BLaER1 (cell line): ENCODE measurements around the gene POP7.

Source experiments
- H3K27ac ChIP-seq: shearing (Covaris generic); formaldehyde crosslinking; 2 replicates; pipeline ENCODE4 v1.8.1; 2022
- H3K27me3 ChIP-seq: shearing (Covaris generic); formaldehyde crosslinking; 2 replicates; pipeline ENCODE4 v1.8.1; 2022
- H3K36me3 ChIP-seq: shearing (Covaris generic); formaldehyde crosslinking; 2 replicates; pipeline ENCODE4 v1.8.1; 2022
- H3K4me1 ChIP-seq: shearing (Covaris generic); formaldehyde crosslinking; 2 replicates; pipeline ENCODE4 v1.8.1; 2022
- H3K4me2 ChIP-seq: shearing (Covaris generic); formaldehyde crosslinking; 2 replicates; pipeline ENCODE4 v1.8.1; 2022
- H3K4me3 ChIP-seq: shearing (Covaris generic); formaldehyde crosslinking; 2 replicates; pipeline ENCODE4 v1.8.1; 2022
- H3K9ac ChIP-seq: shearing (Covaris generic); formaldehyde crosslinking; 2 replicates; pipeline ENCODE4 v1.8.1; 2022
- H3K9me3 ChIP-seq: shearing (Covaris generic); formaldehyde crosslinking; 2 replicates; pipeline ENCODE4 v1.8.1; 2022
- H4K20me1 ChIP-seq: shearing (Covaris generic); formaldehyde crosslinking; 2 replicates; pipeline ENCODE4 v1.8.1; 2022
- Cebpa-rat ChIP-seq: shearing (Covaris generic); IDR thresholded peaks from 2 replicates; pipeline ENCODE4 v1.8.1; 2022

The POP7 gene

DNA sequence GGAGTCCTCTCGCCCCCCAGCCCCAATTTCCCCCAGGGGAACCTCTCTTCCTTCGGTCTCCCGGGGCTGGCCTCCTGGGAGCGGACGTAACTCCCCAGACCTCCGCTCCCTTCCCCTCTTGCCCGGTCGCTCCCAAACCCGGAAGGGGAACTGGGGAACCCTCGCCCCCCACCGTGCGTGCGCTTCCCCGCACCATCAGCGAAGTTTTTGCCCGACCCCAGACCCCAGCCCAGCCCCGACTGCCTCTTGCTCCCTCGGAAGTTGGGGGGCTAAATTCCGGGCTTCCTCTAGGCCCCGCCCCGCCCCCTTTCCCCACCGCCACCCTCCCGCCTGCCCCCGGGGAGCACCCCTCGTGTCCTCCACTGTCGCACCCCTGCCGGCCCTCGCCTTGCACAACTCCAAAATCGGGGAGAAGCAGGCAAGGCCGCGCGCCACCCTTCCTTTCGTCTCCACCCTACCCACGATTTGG, 31.9 kb upstream of the POP7 start:
- peaks cover 27% of the 10 kb centered on the region for H3K36me3 ChIP-seq
- peak overlapping the region; percentile 94 for H3K9ac ChIP-seq
- H3K4me2 ChIP-seq: peak overlapping the region; percentile 93
- peak overlapping the region; percentile 95 for H3K4me3 ChIP-seq
- peaks cover 32% of the 10 kb centered on the region for H3K4me1 ChIP-seq
- no peaks in the 10 kb centered on the region for H3K9me3 ChIP-seq
- TF ChIP-seq Cebpa-rat: no peak
- no peaks in the 10 kb centered on the region for H3K27me3 ChIP-seq
- peak overlapping the region; percentile 97 for H3K27ac ChIP-seq
- H4K20me1 ChIP-seq: peaks cover 45% of the 10 kb centered on the region

DNA sequence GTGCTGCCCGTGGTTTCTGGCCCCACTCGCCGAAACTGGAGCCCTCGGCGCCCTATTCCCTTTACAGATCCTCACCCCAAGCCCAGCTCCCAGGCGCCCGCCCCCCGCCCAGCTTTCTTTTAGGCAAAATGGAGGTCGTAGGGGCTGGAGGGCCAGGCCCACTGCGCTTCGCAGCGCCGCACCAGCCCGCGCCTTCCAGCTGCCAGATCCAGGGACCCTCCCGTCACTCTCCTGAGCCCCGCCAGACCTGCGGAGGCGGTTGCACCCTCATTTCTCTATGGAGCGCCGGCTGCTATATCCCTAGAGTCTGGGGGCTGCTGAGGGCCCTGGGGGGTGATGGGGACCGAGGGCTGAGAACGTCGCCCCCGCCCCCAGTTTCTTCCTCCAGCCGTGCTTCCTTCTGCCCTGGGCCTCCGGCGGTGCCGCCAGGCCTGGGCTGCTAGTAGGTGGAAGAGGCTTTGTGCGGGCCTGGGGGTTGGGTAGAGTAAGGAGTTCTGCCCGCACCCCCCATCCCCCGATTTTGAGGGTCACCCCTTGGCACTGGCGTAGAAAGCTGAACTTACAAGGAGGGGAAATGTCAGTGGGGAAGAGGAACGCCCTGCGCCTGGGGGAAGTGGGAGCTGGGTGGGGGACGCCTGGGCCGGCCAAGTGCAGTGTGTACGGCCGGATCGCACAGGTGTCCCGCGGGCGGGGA, 31.4 kb upstream of the POP7 start:
- Histone ChIP-seq H3K4me3 (peak overlapping the region; percentile 95), H3K27me3 (no peaks in the 10 kb centered on the region), H3K9ac (peak overlapping the region; percentile 94), H3K4me1 (peaks cover 32% of the 10 kb centered on the region), H3K9me3 (no peaks in the 10 kb centered on the region), H3K4me2 (peak overlapping the region; percentile 93), H3K27ac (peak overlapping the region; percentile 97), H3K36me3 (peaks cover 33% of the 10 kb centered on the region), H4K20me1 (peaks cover 50% of the 10 kb centered on the region)
- TF ChIP-seq Cebpa-rat: no peak

DNA sequence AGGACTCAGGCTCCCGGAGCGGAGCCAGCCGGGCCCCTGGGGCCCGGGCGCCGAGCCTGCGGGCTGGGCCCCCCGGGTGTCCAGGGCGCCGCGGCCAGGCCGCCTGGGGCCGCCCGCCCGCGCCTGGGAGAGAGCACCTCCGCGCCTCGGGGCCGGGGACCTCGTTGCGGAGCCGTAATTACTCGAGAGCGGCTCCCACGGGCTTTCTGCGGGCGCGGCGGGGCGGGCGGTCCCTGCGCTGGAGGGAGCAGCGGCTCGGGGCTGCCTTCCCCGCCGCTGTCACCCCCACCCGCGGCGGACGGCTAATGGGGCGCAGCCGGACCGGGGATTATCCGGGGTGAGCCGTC, 30.8 kb upstream of the POP7 start:
- no peak for TF ChIP-seq Cebpa-rat
- peak overlapping the region; percentile 93 for H3K4me2 ChIP-seq
- H3K4me1 ChIP-seq: peaks cover 32% of the 10 kb centered on the region
- H4K20me1 ChIP-seq: peaks cover 56% of the 10 kb centered on the region
- peak overlapping the region; percentile 94 for H3K9ac ChIP-seq
- peak overlapping the region; percentile 97 for H3K27ac ChIP-seq
- no peaks in the 10 kb centered on the region for H3K27me3 ChIP-seq
- H3K36me3 ChIP-seq: peaks cover 38% of the 10 kb centered on the region
- no peaks in the 10 kb centered on the region for H3K9me3 ChIP-seq
- peak overlapping the region; percentile 95 for H3K4me3 ChIP-seq

DNA sequence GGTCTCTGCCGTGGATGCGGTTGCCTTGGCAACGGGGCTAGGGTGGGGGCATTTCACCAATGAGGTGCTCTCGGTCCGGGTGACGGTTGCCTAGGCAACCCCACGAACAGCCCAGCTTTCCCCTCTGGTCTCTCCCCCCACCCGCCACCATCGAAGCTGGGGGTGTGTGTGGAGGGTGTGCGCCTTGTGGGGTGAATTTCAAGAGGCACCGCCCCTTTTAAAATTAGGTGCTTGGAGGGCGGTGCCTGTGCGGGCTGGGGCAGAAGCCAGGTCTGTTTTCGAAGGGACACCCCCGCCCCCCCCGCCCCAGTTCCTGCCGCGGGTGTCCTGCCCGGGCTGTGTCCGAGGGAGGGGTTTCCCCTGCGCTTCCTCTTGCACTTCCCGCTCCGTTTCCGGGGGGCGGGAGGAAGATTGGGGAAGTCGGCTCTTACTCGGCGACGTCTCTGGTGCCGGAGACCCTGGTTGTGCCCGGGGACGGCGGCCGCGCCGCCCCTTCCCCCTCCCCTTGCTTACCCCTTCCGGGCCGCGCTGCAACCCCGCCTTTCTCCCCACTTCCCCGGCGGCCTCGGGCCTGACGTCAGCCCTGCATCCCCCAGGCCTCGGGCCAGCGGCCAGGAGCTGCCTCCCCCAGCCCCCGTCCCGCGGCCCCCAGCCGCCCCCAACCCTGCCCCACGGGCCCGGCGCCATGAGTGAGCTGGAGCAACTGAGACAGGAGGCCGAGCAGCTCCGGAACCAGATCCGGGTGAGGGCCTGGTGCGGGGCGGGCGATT, 30.2 kb upstream of the POP7 start:
- H3K4me1 ChIP-seq: peaks cover 32% of the 10 kb centered on the region

DNA sequence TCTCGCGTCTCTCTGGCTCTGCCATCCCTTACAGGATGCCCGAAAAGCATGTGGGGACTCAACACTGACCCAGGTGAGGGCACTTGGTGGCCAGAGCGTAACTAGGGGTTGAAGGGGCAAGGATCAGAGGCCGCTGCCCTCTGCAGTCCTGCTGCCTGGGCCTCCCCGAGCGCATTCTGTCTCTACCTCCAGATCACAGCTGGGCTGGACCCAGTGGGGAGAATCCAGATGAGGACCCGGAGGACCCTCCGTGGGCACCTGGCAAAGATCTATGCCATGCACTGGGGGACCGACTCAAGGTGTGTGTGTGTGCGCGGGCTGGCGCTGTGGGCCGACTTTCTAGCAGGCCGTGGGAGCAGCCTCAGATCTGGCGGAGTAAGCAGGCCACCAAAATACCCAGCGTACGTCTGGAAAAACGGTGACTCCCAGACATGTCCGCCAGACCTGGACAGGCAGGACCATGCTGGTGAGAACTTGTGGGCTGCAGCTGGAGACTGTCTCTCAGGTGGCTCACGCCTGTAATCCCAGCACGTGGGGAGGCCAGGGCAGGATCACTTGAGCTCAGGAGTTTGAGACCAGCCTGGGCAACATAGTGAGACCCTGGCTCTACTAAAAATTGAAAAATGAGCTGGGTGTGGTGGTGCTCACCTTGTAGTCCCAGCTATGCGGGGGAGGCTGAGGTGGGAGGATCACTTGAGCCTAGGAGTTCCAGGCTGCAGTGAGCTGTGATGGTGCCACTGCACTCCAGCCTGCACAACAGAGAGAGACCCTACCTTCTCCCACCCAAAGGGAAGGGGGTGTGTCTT, 29.2 kb upstream of the POP7 start:
- Histone ChIP-seq H3K27me3 (no peaks in the 10 kb centered on the region), H3K4me2 (peak overlapping the region; percentile 93), H3K4me3 (peak overlapping the region; percentile 95), H3K4me1 (peaks cover 32% of the 10 kb centered on the region), H3K27ac (peak overlapping the region; percentile 41; the same call in 1 of the 2 replicates), H3K9ac (peak overlapping the region; percentile 61), H3K9me3 (no peaks in the 10 kb centered on the region), H4K20me1 (peaks cover 72% of the 10 kb centered on the region), H3K36me3 (peaks cover 54% of the 10 kb centered on the region)
- no peak for TF ChIP-seq Cebpa-rat

More for the DNA sequence above, 30.2 kb upstream of the POP7 start:
- Histone ChIP-seq H3K4me3 (peak overlapping the region; percentile 95), H3K27ac (peak overlapping the region; percentile 41; the same call in 1 of the 2 replicates), H3K9ac (peak overlapping the region; percentile 61), H4K20me1 (peaks cover 62% of the 10 kb centered on the region), H3K9me3 (no peaks in the 10 kb centered on the region), H3K4me2 (peak overlapping the region; percentile 93), H3K27me3 (no peaks in the 10 kb centered on the region), H3K36me3 (peaks cover 45% of the 10 kb centered on the region)
- TF ChIP-seq Cebpa-rat: no peak

DNA sequence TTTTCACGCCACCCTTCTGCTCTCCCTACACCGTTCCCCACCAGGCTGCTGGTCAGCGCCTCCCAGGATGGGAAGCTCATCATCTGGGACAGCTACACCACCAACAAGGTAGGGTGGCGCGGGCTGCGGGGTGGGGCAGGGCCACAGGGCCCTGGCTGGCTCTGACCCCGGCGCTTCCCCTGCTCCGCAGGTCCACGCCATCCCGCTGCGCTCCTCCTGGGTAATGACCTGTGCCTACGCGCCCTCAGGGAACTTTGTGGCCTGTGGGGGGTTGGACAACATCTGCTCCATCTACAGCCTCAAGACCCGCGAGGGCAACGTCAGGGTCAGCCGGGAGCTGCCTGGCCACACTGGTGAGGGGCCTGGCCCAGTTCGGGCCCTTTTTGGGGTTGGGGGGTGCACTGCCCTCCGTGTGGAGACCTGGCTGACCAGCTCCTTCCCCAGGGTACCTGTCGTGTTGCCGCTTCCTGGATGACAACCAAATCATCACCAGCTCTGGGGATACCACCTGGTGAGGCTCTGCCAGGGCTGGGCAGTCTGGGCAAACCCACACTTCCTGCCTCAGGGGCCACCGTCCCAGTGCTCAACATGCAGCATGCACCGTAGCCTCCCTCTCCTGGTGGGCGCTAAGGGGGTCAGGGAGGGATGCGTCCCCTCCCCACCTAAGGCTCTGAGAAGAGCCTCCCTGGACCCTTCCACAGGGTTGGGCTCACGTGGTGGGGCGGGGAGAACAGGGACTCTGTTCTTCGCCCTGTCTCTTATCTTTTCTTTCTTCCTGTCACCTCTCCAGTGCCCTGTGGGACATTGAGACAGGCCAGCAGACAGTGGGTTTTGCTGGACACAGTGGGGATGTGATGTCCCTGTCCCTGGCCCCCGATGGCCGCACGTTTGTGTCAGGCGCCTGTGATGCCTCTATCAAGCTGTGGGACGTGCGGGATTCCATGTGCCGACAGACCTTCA, 28.3 kb upstream of the POP7 start:
- Histone ChIP-seq H3K4me3 (no peak overlapping the region), H3K4me2 (peak overlapping the region; percentile 93; the same call in 1 of the 2 replicates), H3K4me1 (peaks cover 31% of the 10 kb centered on the region), H3K27me3 (no peaks in the 10 kb centered on the region), H3K27ac (peak overlapping the region; percentile 35; the same call in 1 of the 2 replicates), H3K9me3 (no peaks in the 10 kb centered on the region), H3K9ac (0 out of 2 replicates have a peak overlapping the region, but pooled peaks have one; percentile 61), H4K20me1 (peaks cover 81% of the 10 kb centered on the region), H3K36me3 (peaks cover 63% of the 10 kb centered on the region)
- TF ChIP-seq Cebpa-rat: no peak

DNA sequence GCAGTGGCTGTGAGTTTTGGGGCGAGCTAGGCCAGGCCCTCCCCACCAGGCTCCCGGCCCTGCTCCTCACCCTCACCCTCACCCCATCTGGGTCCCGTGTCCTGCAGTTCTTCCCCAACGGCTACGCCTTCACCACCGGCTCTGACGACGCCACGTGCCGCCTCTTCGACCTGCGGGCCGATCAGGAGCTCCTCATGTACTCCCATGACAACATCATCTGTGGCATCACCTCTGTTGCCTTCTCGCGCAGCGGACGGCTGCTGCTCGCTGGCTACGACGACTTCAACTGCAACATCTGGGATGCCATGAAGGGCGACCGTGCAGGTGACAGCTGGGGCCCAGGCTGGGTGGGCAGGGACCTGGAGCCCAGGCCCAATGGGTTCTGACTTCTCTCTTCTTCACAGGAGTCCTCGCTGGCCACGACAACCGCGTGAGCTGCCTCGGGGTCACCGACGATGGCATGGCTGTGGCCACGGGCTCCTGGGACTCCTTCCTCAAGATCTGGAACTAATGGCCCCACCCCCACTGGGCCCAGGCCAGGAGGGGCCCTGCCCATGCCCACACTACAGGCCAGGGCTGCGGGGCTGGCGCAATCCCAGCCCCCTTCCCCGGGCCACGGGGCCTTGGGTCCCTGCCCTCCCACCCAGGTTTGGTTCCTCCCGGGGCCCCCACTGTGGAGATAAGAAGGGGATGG, 27.5 kb upstream of the POP7 start:
- H3K27ac ChIP-seq: peak overlapping the region; percentile 22; the same call in 1 of the 2 replicates

More for the DNA sequence above, 27.5 kb upstream of the POP7 start:
- Histone ChIP-seq H3K4me1 (peaks cover 25% of the 10 kb centered on the region), H3K27me3 (no peaks in the 10 kb centered on the region), H4K20me1 (peaks cover 89% of the 10 kb centered on the region), H3K4me3 (no peak overlapping the region), H3K9me3 (no peaks in the 10 kb centered on the region), H3K4me2 (peak overlapping the region; percentile 93; the same call in 1 of the 2 replicates), H3K9ac (no peak overlapping the region; the same call in 1 of the 2 replicates), H3K36me3 (peaks cover 72% of the 10 kb centered on the region)
- no peak for TF ChIP-seq Cebpa-rat
